Mesenchymal stem cell (in vitro differentiated cells and primary cell): ENCODE measurements around the gene EXD3.

Experiments used
- DNase-seq: peaks from one replicate; pipeline ENCODE4 v3.0.0-alpha.2; 2013
- H2AFZ ChIP-seq: one replicate; pipeline ENCODE4 v1.6.1; 2013; ENCODE audit warnings: low read depth, mild to moderate bottlenecking, control low read depth, inconsistent platforms, low read length, moderate library complexity
- H2AK5ac ChIP-seq: 2 replicates; pipeline ENCODE4 v1.6.1; 2013; ENCODE audit warnings: low read length, moderate library complexity, mild to moderate bottlenecking, inconsistent platforms; ENCODE audit not compliant: severe bottlenecking
- H2BK120ac ChIP-seq: one replicate; pipeline ENCODE4 v1.6.1; 2013; ENCODE audit warnings: low read depth, mild to moderate bottlenecking, inconsistent platforms, low read length, moderate library complexity
- H2BK12ac ChIP-seq, 2 experiments: one replicate each; pipeline ENCODE4 v1.6.1; 2013; ENCODE audit warnings: inconsistent platforms in 2 of 2, low read length in 2 of 2, mild to moderate bottlenecking in 2 of 2, moderate library complexity in 2 of 2, control low read depth in 1 of 2
- H2BK15ac ChIP-seq: one replicate; pipeline ENCODE4 v1.6.1; 2013; ENCODE audit warnings: mild to moderate bottlenecking, low read depth, inconsistent platforms; ENCODE audit not compliant: poor library complexity, severe bottlenecking
- H2BK5ac ChIP-seq: 2 replicates; pipeline ENCODE4 v1.6.1; 2013; ENCODE audit warnings: low read depth, mild to moderate bottlenecking, low read length, control low read depth, inconsistent platforms; ENCODE audit not compliant: poor library complexity, severe bottlenecking
- H3K14ac ChIP-seq, 2 experiments: one replicate each; pipeline ENCODE4 v1.6.1; 2013; ENCODE audit warnings: inconsistent platforms in 2 of 2, low read length in 2 of 2, control low read depth in 1 of 2, mild to moderate bottlenecking in 1 of 2, moderate library complexity in 1 of 2
- H3K18ac ChIP-seq, 2 experiments: one replicate each; pipeline ENCODE4 v1.6.1; 2013; ENCODE audit warnings: inconsistent platforms in 2 of 2, low read length in 2 of 2, control low read depth in 1 of 2, low read depth in 1 of 2, mild to moderate bottlenecking in 1 of 2
- H3K23ac ChIP-seq, 2 experiments: one replicate each; pipeline ENCODE4 v1.6.1; 2013; ENCODE audit warnings: inconsistent platforms in 2 of 2, low read length in 2 of 2, mild to moderate bottlenecking in 2 of 2, moderate library complexity in 2 of 2, control low read depth in 1 of 2
- H3K27ac ChIP-seq: 2 replicates; pipeline ENCODE4 v1.5.1; 2013; ENCODE audit warnings: mild to moderate bottlenecking, moderate library complexity, low read length, control low read depth, inconsistent platforms; ENCODE audit not compliant: poor library complexity, severe bottlenecking
- H3K27me3 ChIP-seq, 2 experiments: 2 replicates each; pipeline versions ENCODE4 v1.6.1 to v1.7.0; 2013; ENCODE audit warnings: low read length in 2 of 2, mild to moderate bottlenecking in 2 of 2, moderate library complexity in 2 of 2, control low read depth in 1 of 2, inconsistent platforms in 1 of 2; ENCODE audit not compliant: control insufficient read depth in 1 of 2, insufficient read depth in 1 of 2
- H3K36me3 ChIP-seq, 2 experiments: 2 replicates each; pipeline versions ENCODE4 v1.6.1 to v1.7.0; 2013; ENCODE audit warnings: low read length in 2 of 2, control low read depth in 1 of 2, inconsistent platforms in 1 of 2, low read depth in 1 of 2, mild to moderate bottlenecking in 1 of 2; ENCODE audit not compliant: insufficient read depth in 2 of 2, control insufficient read depth in 1 of 2
- H3K4ac ChIP-seq, 2 experiments: one replicate each; pipeline ENCODE4 v1.6.1; 2013; ENCODE audit warnings: inconsistent platforms in 2 of 2, low read length in 2 of 2, mild to moderate bottlenecking in 2 of 2, moderate library complexity in 2 of 2, control low read depth in 1 of 2, low read depth in 1 of 2
- H3K4me1 ChIP-seq: 2 replicates; pipeline ENCODE4 v1.6.1; 2013; ENCODE audit warnings: low read depth, low read length, control low read depth; ENCODE audit not compliant: control insufficient read depth, insufficient read depth
- H3K4me2 ChIP-seq: 2 replicates; pipeline ENCODE4 v1.6.1; 2013; ENCODE audit warnings: low read length, mild to moderate bottlenecking, inconsistent platforms; ENCODE audit not compliant: poor library complexity, severe bottlenecking
- H3K4me3 ChIP-seq, 2 experiments: 2 replicates each; pipeline versions ENCODE4 v1.5.1 to v1.7.0; 2013; ENCODE audit warnings: low read length in 2 of 2, mild to moderate bottlenecking in 2 of 2, control low read depth in 1 of 2, low read depth in 1 of 2; ENCODE audit not compliant: insufficient read depth in 1 of 2
- H3K79me1 ChIP-seq: replicated peaks from 2 replicates; pipeline ENCODE4 v1.6.1; 2013; ENCODE audit warnings: mild to moderate bottlenecking, control low read depth, low read length, inconsistent platforms; ENCODE audit not compliant: poor library complexity, severe bottlenecking
- H3K9ac ChIP-seq: 2 replicates; pipeline ENCODE4 v1.7.0; 2013; ENCODE audit warnings: mild to moderate bottlenecking, low read length, moderate library complexity
- H3K9me3 ChIP-seq: 2 replicates; pipeline ENCODE4 v1.7.0; 2013; ENCODE audit warnings: mild to moderate bottlenecking, low read length; ENCODE audit not compliant: control insufficient read depth
- H4K8ac ChIP-seq: one replicate; pipeline ENCODE4 v1.6.1; 2013; ENCODE audit warnings: inconsistent platforms, mild to moderate bottlenecking, low read length, moderate library complexity
- H4K91ac ChIP-seq: one replicate; pipeline ENCODE4 v1.6.1; 2013; ENCODE audit warnings: mild to moderate bottlenecking, low read length, inconsistent platforms
- WGBS: methylation state at CpG from one replicate; pipeline ENCODE4 v1.1.7; 2013; ENCODE audit warnings: mixed read lengths; 5-methylcytosine and 5-hydroxymethylcytosine counted together

The EXD3 gene

GRCh38 chr9:137438591-137439157 lies 15.7 kb upstream of the EXD3 start:
- Histone ChIP-seq H3K4me3 (no peak overlapping the region), H3K36me3 (no peaks in the 10 kb centered on the region), H2BK120ac (no peak overlapping the region), H3K4ac (no peak overlapping the region), H2BK12ac (no peak overlapping the region), H2BK15ac (no peak overlapping the region), H3K27ac (no peak overlapping the region), H2BK5ac (no peak overlapping the region), H3K18ac (no peak overlapping the region), H3K9ac (no peak overlapping the region), H3K14ac (no peak overlapping the region), H3K4me2 (no peak overlapping the region), H3K79me1 (no peaks in the 10 kb centered on the region), H2AK5ac (no peak overlapping the region), H3K4me1 (peaks cover 35% of the 10 kb centered on the region), H2AFZ (no peak overlapping the region), H4K91ac (no peak overlapping the region), H4K8ac (no peak overlapping the region), H3K23ac (no peak overlapping the region), H3K27me3 (peaks cover 0 to 31% of the 10 kb centered on the region in 2 experiments), H3K9me3 (no peaks in the 10 kb centered on the region)
- no peak for DNase-seq
- WGBS = 94% methylated on average over 22 of the region's 22 CpGs

- Histone ChIP-seq H2AFZ (no peak overlapping the region), H3K27me3 (peaks cover 0 to 30% of the 10 kb centered on the region in 2 experiments), H3K9me3 (no peaks in the 10 kb centered on the region), H3K9ac (no peak overlapping the region), H3K4me1 (peaks cover 41% of the 10 kb centered on the region), H2BK15ac (no peak overlapping the region), H2BK120ac (no peak overlapping the region), H3K14ac (no peak overlapping the region), H2BK5ac (no peak overlapping the region), H2BK12ac (no peak overlapping the region), H2AK5ac (no peak overlapping the region), H3K4ac (no peak overlapping the region), H3K23ac (no peak overlapping the region), H3K27ac (no peak overlapping the region), H3K4me2 (no peak overlapping the region), H3K36me3 (no peaks in the 10 kb centered on the region), H3K4me3 (no peak overlapping the region), H3K79me1 (no peaks in the 10 kb centered on the region), H4K8ac (no peak overlapping the region), H3K18ac (no peak overlapping the region), H4K91ac (no peak overlapping the region)
- WGBS = 92% methylated on average over 40 of the region's 40 CpGs
- no peak for DNase-seq
Measured at GRCh38 chr9:137437691-137438590, 15.0 kb upstream of the EXD3 start.

DNA sequence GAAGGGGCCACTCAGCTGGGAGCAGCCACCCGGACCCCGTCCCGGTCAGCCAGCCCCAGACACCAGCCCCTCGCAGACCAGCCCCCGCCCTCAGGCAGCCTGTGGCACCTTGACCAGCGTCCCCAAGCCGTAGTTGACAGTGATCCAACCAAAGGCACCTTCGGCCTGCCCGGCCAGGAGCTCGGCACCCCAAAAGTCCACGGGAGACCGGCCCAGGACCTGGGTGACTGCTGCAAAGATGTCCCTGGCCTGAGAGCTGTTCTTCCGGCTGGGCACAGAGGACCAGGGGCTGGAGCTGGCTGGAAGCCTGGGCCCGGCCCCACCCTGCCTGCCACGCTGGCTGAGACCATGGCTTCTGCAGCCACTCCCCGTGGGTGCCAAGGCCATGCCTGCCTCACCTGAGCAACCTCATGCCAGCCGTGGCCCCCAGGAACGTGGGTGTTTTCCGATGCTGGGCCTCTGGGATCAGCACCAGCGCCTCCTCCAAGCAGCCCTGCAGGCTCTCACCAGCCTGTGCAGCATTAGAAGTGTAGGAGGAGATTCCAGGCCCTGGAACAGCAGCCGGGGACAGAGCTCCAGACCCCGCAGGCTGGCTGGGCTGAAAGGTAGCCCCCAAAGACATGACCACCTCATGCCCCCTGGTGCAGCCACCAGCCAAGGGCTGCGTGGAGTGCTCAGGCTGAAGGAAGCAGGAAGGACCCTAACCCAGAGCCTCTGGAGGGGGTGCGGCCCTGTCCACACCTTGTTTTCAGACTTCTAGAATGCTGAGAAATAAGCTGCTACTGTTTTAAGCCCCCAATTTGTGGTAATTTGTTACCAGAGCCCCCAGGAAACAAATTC lies 14.0 kb upstream of the EXD3 start:
- H3K9ac ChIP-seq = no peak overlapping the region
- peaks cover 0 to 25% of the 10 kb centered on the region in 2 experiments for H3K27me3 ChIP-seq
- no peaks in the 10 kb centered on the region for H3K79me1 ChIP-seq
- no peak overlapping the region for H4K91ac ChIP-seq
- H3K9me3 ChIP-seq = no peaks in the 10 kb centered on the region
- H2BK15ac ChIP-seq = no peak overlapping the region
- H3K18ac ChIP-seq = no peak overlapping the region
- H2BK5ac ChIP-seq = no peak overlapping the region
- no peak overlapping the region for H3K4me2 ChIP-seq
- H3K36me3 ChIP-seq = no peaks in the 10 kb centered on the region
- WGBS = 89% methylated on average over 24 of the region's 24 CpGs
- peak overlapping the region; percentile 7 for H4K8ac ChIP-seq
- H3K23ac ChIP-seq = no peak overlapping the region
- H3K4me1 ChIP-seq = peaks cover 45% of the 10 kb centered on the region
- no peak overlapping the region for H2BK120ac ChIP-seq
- H3K4ac ChIP-seq = no peak overlapping the region
- no peak overlapping the region for H2AK5ac ChIP-seq
- DNase-seq = no peak
- H2BK12ac ChIP-seq = no peak overlapping the region
- H2AFZ ChIP-seq = no peak overlapping the region
- H3K4me3 ChIP-seq = no peak overlapping the region
- no peak overlapping the region for H3K27ac ChIP-seq
- H3K14ac ChIP-seq = no peak overlapping the region
